ENCODE measurements around the gene KDELR3. TPM values are rescaled to one million over a fixed set of nuclear protein-coding genes. Genes with fewer than 3 reads are reported as not detected.

Gene KDELR3
- total RNA-seq, 1 experiment from 2014 or later = 16.1 TPM

GRCh38 chr22:38444783-38445182, 23.1 kb upstream of the KDELR3 start:
- TF ChIP-seq CTCF (IDR thresholded peaks at IDR 0.05; ENCODE audit: unreplicated experiment) = no peak
- DNase-seq = no peak
- H3K27ac Mint-ChIP-seq (ENCODE audit: unreplicated experiment) = no peak overlapping the region
- BruUV-seq (replicated peaks) = no TSS peak
- no peaks in the 10 kb centered on the region for H3K36me3 Mint-ChIP-seq (ENCODE audit: insufficient read depth, unreplicated experiment)
- CTCF ChIA-PET = no interaction called here
- no peak overlapping the region for H3K4me3 Mint-ChIP-seq (ENCODE audit: low read depth, unreplicated experiment)
- peaks cover 18% of the 10 kb centered on the region for H3K4me1 Mint-ChIP-seq (ENCODE audit: low read depth, unreplicated experiment)
- peaks cover 84% of the 10 kb centered on the region for H3K27me3 Mint-ChIP-seq (ENCODE audit: unreplicated experiment)
- intact Hi-C loops (cut with micrococcal nuclease; ENCODE audit: unreplicated experiment) = no loop called here
- no peaks in the 10 kb centered on the region for H3K9me3 Mint-ChIP-seq (ENCODE audit: low read depth, unreplicated experiment)

DNA sequence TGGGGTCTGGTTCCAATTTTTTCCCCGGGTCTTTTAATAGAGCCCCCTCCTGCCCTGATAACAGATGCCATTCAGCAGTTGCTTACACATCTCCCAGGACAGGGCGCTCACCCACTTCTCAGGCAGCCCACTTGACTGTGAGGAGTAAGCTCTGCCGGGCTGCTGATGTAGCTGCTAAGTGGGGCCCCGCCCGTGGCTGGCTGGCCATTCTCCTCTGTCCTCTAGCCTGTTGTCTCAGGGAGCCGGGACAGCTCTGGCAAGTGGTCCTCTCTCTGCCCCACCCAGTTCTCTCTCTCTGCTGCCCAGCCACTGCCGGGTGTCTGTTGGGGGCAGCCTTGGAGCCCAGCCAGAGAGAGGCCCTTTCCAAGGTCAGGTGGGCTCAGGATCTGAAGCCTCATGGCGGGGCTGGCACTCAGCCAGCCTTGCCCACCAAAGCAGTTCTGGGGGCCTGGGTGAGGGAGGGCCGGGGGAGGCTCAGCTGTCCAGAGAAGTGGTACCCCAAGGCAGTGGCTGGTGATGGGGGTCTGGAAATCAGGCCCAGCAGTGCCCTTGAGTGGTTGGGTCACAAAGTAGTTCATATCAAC, 21.8 kb upstream of the KDELR3 start:
- no peaks in the 10 kb centered on the region for H3K9me3 Mint-ChIP-seq (ENCODE audit: low read depth, unreplicated experiment)
- no TSS peak for BruUV-seq (replicated peaks)
- H3K27me3 Mint-ChIP-seq (ENCODE audit: unreplicated experiment) = peaks cover 85% of the 10 kb centered on the region
- H3K27ac Mint-ChIP-seq (ENCODE audit: unreplicated experiment) = no peak overlapping the region
- CTCF ChIA-PET = no interaction called here
- H3K36me3 Mint-ChIP-seq (ENCODE audit: insufficient read depth, unreplicated experiment) = no peaks in the 10 kb centered on the region
- H3K4me3 Mint-ChIP-seq (ENCODE audit: low read depth, unreplicated experiment) = no peak overlapping the region
- intact Hi-C loops (cut with micrococcal nuclease; ENCODE audit: unreplicated experiment) = no loop called here
- peaks cover 18% of the 10 kb centered on the region for H3K4me1 Mint-ChIP-seq (ENCODE audit: low read depth, unreplicated experiment)
- no peak for TF ChIP-seq CTCF (IDR thresholded peaks at IDR 0.05; ENCODE audit: unreplicated experiment)
- DNase-seq = no peak

- BruUV-seq (replicated peaks) = no TSS peak
- Mint-ChIP-seq H3K4me3 (ENCODE audit: low read depth, unreplicated experiment) (no peak overlapping the region), H3K27ac (ENCODE audit: unreplicated experiment) (no peak overlapping the region), H3K9me3 (ENCODE audit: low read depth, unreplicated experiment) (no peaks in the 10 kb centered on the region), H3K4me1 (ENCODE audit: low read depth, unreplicated experiment) (peaks cover 5% of the 10 kb centered on the region), H3K27me3 (ENCODE audit: unreplicated experiment) (peaks cover 85% of the 10 kb centered on the region), H3K36me3 (ENCODE audit: insufficient read depth, unreplicated experiment) (no peaks in the 10 kb centered on the region)
- DNase-seq = no peak
- no peak for TF ChIP-seq CTCF (IDR thresholded peaks at IDR 0.05; ENCODE audit: unreplicated experiment)
- CTCF ChIA-PET = interaction anchor here (0.6 kb wide), 1 partner anchor 526 kb away, joined by 3 read pairs; no protein-coding TSS in a partner anchor
- intact Hi-C loops (cut with micrococcal nuclease; ENCODE audit: unreplicated experiment) = no loop called here
Observed at GRCh38 chr22:38448945-38449745, 18.8 kb upstream of the KDELR3 start.

- DNase-seq = no peak
- H3K4me1 Mint-ChIP-seq (ENCODE audit: low read depth, unreplicated experiment) = no peaks in the 10 kb centered on the region
- TF ChIP-seq CTCF (IDR thresholded peaks at IDR 0.05; ENCODE audit: unreplicated experiment) = no peak
- no peaks in the 10 kb centered on the region for H3K9me3 Mint-ChIP-seq (ENCODE audit: low read depth, unreplicated experiment)
- no peaks in the 10 kb centered on the region for H3K36me3 Mint-ChIP-seq (ENCODE audit: insufficient read depth, unreplicated experiment)
- H3K27ac Mint-ChIP-seq (ENCODE audit: unreplicated experiment) = no peak overlapping the region
- H3K4me3 Mint-ChIP-seq (ENCODE audit: low read depth, unreplicated experiment) = no peak overlapping the region
- CTCF ChIA-PET = no interaction called here
- BruUV-seq (replicated peaks) = no TSS peak
- peaks cover 85% of the 10 kb centered on the region for H3K27me3 Mint-ChIP-seq (ENCODE audit: unreplicated experiment)
- intact Hi-C loops (cut with micrococcal nuclease; ENCODE audit: unreplicated experiment) = no loop called here
Observed at GRCh38 chr22:38449776-38450175, 18.1 kb upstream of the KDELR3 start.

Data from Calu3 (cell line).